RPMI7951 (cell line): ENCODE results near the gene ECHDC1. TPM values are rescaled to one million over a fixed set of nuclear protein-coding genes. Genes with fewer than 3 reads are reported as not detected.
"Not testable (repeated sequence)": the region's sequence is repeated elsewhere in the genome, so short reads cannot be mapped to it uniquely, and the experiment has no call there.

Source experiments
- DNase-seq: peaks from one replicate; pipeline ENCODE4 v3.0.0-alpha.2; 2012; ENCODE audit warnings: low read depth
- total RNA-seq: library from RNA; depleted of rRNA; stranded (reverse); fragments of >200 nt; shearing (Covaris generic); gene quantifications from 2 replicates; pipeline ENCODE4 v1.2.3, GENCODE V29; 2014; rRNA removed

ECHDC1 gene, protein sequence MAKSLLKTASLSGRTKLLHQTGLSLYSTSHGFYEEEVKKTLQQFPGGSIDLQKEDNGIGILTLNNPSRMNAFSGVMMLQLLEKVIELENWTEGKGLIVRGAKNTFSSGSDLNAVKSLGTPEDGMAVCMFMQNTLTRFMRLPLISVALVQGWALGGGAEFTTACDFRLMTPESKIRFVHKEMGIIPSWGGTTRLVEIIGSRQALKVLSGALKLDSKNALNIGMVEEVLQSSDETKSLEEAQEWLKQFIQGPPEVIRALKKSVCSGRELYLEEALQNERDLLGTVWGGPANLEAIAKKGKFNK
- total RNA-seq: 105 and 113 TPM in 2 replicates

DNA sequence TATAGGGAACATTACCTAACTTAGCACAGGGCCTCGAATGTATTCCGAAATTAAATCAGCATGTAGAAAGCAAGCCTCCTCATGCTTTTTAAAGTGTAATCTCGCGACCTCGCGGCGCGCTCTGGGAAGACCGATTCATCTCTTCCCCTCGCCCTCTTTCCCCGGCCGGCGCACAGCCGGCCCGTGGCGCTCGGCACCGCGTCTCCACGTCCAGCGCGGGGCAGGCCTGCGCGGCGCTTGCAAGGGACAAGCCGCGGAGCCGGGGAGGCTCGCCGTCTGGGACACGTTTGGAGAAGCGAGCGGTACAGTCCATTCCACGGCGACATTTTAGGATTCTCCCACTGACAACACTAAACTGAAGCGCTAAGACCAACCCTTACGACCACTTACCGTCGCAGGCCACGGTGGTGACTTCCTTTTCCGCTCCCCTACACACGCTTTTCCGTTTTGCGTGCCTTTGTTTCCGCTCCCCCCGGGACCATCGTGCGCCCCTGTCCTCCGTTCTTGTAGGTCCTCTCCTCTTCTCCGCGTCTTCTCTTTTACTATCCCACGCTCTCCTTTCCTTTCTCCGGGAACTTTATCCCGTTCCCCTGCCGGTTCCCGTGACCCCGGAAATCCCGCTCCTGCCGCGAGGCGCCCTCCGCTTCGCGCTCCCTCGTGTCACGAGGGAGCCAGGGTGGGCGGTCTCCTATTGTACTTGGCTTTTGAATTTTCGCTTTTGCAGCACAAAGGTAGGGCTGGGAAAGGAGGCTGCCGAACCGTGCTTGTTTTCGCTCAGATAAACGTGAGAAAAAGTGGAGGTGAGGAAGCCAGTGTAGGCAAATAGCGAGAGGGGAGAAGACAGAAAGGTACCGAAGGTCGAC, at the start of gene ECHDC1:
ECHDC1 (minus strand) TSS at position 664 of the 863 bp plus-strand sequence. CDS start 12,581 bp downstream, outside the sequence.
- DNase-seq: peak; percentile 78

DNA sequence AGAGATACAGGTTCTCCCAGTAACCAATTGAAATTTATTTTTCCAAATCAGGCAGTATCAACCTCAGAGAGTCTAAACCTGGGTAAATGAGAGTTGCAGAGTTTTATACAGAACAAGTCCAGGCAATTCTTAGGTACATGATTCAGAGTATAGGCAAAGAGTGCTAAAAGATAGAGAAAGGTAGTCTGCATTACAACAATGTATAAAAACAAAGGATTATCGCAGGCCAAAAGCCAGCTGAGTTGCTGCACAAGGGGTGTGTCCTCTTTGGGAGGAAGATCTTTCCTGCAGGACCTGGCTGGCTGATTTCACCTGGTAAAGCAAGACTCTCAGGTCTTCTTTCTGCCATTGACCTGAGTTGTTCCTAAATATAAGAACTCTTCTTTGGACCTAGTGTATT, 48.9 kb upstream of the ECHDC1 start:
- no peak for DNase-seq

DNA sequence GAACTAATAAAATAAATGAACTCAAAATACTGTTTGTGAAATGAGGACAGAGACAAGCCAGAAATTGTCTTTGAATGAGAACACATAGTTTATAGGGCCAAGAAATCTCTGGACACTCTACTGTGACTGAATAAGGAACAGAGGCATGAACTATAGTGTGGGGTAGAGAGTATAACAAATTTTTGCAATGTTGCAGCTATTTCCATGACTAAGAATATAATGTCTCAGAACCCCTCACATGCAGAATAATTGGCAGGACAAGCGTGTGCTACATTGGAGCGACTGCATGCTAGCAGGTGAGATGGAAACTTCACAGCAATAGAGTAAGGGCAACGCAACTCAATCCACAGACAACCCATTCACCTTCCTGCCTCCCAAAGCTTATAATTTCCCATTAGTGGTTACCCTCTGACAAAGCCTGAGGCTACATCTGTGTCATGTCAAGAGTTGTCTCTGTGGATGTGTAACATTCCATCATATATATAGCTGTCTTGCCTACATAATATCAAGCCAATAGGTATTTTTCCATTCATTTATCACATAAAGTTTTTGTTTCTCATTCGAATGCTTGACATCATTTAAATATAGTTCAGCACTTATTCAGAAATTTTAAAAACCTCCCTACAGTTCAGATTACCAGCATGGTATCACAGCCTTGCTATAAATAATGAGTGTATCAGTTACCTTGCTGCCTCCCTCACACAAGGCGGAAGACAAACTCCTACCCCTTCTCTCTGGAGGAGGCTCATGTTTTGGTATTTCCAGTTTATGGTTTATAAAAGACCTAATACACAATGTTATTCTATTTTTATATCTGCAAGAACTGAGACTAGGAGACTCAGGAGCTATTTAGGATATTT, 47.9 kb upstream of the ECHDC1 start:
- peak; percentile 55 for DNase-seq

DNA sequence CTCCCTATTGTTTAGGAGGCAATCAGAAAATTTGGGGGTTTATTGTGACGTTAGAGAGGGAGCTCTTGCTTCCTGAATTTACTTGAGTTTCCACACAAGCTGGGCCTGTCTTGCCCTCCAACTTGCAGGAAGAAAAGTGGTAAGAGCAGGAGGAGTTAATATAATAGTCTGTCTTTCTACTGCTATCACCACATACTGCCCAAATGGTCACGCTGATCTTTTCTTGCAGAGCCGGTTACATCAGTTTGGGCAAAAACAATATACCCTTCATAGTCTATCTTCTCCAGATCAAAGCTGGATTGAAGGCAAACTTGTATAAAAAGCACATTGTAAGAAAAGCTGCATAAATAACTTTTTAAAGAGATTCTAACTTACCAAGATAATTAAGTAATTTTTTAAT, 46.3 kb upstream of the ECHDC1 start:
- no peak for DNase-seq

DNA sequence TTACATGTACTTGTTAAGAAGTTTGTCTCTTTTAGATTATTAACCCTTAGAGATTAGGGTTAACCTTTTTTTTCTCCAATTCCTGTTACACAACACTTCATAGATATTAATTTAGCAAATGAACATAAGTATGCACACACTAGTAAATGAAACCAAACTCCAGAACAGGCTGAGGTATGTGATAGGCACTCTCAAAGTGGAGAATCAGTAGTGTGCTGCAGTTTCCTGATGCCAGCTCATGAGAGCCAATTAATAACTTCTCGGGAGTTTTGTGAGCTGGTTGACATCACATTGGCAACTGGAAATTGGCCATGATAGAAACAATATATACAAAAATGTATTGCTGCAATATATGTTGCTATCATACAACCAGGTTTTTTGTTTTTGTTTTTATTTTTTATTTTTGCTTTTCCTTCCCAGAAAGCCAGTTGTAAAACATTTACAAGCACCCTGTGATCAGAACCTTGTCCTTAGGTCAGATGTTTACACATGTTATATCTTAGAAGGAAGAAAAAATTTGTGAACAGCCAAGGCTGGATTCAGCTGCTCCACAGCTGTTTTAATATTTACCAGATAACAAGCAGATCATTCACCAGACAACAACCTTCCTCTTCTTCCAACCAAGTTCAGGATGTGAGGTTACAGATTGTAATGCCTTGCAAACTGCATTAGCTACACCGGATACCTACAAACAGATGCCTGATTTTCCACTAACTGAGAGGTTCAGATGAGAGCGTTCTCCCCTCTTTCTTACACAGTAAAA, 42.4 kb upstream of the ECHDC1 start:
- DNase-seq: no peak

DNA sequence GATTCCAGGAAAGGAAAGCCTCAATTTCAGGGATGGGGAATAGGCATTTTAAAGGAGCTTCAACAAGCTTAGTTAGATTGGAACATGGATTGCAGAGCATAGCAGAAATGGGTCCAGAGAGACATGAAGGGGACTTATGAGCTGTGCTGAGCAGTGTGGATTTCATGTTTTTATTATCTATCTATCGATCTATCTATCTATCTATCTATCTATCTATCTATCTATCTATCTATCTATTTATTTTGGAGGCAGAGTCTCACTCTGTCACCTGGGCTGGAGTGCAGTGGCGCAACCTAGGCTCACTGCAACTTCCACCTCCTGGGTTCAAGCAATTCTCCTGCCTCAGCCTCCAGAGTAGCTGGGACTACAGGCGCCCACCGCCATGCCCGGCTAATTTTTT, 41.4 kb upstream of the ECHDC1 start:
- DNase-seq: not testable (repeated sequence)

DNA sequence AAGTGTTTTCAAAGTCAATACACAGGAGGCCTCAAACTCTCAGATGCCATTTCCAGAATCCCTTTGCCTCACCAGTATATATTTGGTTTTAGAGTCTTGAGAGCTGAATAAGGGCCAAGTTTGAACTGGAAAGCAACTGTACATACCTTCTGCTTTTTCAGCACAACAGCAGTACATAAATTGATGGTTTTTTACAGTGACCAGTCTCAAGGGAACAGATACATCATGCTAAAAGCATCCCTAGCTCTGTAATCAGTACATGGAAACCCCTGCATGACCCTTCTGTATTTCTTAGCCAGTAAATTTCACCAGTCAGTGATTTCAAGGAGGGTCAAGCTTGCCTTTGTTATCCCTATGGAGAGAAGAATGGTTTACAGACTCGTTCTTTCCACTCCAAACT, 40.6 kb upstream of the ECHDC1 start:
- DNase-seq: no peak

DNA sequence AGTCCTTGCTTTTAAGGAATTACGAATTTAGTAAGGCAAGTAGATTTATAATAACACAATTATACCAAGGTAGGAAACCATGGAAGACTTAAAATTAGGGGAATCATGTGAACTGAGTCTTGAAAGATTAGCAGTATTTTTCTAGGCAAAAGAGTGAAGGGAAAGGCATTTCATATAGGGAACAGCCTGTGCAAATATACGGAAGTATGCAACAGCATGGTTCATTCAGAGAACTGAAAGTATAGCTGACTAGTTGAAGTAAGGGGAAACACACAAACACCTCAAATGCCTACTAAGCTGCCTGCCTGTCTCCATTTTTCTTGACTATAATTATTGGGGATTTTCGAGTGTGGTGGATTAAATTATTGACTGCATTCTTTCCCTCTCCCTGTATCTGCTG, 39.0 kb upstream of the ECHDC1 start:
- DNase-seq: no peak

DNA sequence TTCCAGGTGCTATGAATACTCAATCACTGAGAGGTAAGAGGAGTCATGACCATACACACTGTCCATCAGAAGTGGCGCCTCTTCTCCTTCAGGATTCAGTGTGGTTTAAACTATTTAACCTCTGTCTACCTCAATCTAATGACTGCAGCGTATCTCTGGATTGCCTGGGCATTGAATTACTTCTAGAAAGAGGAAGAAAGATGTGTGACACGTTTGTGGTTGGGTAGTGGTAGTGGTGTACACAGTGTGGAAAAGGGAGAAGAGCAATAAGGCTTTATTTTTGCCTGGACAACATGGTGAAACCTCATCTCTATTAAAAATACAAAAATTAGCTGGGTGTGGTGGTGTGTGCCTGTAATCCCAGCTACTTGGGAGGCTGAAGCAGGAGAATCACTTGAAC, 38.0 kb upstream of the ECHDC1 start:
- no peak for DNase-seq

DNA sequence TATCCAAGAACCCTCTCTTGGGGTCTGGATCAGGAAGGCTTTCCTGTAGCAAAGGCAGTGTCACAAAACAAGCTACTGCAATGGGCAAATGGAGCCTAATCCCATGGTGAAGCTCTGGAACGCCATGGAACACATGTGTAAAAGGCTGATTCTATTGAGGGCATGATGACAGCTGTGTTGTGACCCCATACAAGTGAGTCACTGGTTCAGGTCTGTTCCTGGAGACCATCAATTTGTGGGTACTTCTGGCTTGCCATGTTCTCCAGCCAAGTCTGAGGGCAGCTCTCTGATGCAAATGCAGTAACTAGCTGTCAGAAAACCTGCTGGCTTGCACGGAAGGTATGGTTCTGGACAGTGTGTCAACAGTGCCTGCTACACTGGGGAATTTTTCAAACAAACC, 33.3 kb upstream of the ECHDC1 start:
- peak; percentile 44 for DNase-seq

DNA sequence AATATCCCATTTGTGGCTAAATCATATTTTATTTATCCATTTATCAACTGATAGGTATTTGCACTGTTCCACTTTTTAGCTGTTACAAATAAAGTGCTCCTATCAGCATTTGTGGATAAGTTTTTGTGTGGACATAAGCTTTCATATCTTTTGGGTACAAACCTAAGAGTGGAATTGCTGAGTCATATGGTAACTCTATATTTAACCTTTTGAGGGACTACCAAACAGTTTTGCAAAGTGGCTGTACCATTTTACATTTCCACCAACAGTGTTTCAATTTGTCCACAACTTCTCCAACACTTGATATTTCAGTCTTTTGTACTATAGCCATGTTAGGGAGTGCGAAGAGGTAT, 23.6 kb upstream of the ECHDC1 start:
- peak; percentile 35 for DNase-seq

DNA sequence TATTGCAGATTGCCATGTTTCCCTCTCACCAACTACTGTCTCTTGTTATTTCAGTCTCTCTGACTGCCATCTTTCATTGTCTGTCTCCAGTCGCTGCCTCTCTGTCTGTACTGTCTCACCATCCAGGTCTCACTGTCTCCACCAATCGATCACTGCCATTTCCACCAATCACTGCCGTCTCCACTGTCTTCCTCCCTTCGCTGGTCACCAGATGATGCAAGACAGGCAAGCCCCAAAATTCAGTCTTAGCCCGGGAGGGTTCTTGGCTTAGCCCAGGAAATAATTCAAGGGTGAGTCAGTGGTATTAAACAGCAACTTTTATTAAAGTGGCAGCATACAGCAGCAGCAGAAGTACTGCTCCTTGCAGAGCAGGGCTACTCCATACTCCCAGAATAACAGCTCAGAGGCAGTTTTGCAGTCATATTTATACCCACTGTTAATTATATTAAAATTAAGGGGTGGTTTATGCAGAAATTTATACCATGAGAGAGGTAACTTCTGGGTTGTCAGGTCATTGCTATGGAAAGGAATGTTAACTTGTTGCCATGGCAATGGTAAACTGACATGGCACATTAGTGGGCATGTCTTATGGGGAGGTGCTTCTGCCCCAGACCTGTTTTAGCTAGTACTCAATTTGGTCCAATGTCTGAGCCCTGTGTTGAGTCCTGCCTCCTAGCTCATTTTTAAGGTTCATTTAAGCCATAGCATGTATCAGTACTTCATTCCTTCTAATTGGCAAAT, 23.0 kb upstream of the ECHDC1 start:
- DNase-seq: peak; percentile 99

DNA sequence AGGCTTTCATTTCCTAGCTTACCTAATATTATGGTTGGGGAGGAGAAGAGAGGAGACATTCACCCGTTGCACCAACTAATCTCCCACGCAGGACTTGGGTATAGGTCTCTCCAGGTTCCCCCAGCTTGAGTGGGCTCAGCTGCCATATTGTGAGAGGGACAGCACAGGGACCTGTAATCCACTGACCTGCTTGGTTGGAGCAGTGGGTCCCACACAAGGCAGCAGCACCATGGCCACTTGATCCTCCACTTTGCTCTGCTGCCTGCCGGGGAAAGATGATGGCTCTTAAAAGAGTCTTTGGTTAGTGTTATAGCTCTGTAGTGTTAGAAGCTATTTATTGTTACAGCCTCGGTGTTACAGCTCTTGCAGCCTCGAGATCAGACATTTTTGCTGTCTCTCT, 22.5 kb upstream of the ECHDC1 start:
- no peak for DNase-seq

DNA sequence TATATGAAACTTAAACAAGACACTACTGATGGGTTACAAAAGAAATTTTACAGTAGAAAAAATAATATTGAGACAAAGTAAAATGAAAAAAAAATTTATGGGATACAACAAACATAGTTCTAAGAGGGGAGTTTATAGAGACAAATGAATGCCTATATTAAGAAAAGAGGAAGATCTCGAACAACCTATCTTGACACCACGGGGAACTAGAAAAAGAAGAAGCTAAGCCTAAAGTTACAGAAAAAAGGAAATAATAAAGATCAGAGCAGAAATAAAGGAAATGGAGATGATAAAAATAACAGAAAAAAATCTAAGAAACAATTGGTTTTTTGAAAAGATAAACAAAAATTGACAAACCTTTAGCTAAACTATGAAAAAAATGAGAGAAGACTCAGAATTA, 9.1 kb upstream of the ECHDC1 start:
- no peak for DNase-seq

DNA sequence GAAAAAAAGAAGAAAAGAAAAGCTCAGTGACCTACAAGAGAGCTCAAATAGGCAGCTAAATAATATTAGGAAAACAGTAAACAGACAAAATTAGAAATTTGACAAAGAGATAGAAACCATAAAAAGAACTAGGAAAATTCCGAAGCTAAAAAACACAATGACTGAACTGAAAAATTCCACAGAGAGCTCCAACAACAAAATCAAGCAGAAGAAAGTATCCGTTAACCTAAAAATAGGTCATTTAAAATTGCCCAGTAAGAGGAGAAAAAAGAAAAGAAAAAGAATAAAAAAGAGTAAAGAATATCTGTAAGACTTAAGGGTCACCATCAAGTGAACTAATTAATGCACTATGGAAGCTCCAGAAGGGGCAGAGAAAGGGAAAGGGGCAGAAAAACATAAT, 6.6 kb upstream of the ECHDC1 start:
- DNase-seq: no peak

DNA sequence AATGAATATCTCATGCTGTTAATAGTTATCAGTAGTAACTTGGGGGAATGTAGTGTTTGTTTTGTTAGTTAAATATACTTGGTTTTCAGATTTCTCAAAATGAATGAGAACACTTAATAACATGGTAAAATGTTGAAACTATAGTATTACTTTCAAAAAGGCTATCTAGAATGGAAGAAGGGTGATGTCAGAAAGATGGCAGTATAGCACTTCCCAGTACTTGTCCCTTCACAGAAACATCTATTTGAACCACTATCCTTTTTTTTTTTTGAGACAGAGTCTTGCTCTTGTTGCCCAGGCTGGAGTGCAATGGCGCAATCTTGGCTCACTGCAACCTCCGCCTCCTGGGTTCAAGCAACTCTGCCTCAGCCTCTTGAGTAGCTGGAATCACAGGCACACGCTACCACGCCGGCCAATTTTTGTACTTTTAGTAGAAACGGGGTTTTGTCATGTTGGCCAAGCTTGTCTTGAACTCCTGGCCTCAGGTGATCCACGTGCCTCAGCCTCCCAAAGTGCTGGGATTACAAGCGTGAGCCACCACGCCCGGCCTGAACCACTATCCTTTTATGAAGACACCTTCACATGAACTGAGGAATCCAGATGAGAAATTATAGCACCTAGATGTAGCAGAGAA, 4.7 kb upstream of the ECHDC1 start:
- DNase-seq: no peak

DNA sequence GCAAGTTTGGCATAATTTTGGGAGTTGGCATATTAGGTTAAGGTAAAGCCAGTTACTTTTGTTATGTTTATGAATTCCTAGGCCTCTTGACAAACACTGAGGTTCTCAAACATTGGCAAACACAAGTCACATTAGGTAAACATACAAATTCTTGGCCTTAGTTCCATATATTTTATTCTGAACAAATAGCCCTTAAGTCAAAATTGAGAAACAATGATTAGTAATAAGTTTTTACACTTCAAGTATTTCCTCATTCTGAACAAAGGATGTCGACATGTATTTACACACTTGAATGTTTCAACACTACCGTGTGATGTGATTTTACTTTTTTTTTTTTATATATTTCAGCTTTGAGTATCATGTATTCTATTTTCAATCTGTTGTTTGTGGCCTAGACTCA, 3.8 kb upstream of the ECHDC1 start:
- DNase-seq: no peak

DNA sequence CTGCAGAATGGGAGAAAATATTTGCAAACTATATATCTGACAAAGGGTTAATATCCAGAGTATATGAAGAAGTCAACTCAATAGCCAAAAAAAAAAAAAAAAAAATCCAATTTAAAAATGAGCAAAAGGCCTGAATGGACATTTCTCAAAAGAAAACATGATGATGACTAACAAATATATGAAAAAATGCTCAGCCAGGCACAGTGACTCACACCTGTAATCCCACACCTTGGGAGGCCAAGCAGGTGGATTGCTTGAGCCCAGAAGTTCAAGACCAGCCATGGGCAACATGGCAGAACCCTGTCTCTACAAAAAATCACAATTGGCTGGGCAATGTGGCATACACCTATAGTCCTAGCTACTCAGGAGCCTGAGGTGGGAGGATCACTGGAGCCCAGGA, 2.1 kb upstream of the ECHDC1 start:
- DNase-seq: no peak

DNA sequence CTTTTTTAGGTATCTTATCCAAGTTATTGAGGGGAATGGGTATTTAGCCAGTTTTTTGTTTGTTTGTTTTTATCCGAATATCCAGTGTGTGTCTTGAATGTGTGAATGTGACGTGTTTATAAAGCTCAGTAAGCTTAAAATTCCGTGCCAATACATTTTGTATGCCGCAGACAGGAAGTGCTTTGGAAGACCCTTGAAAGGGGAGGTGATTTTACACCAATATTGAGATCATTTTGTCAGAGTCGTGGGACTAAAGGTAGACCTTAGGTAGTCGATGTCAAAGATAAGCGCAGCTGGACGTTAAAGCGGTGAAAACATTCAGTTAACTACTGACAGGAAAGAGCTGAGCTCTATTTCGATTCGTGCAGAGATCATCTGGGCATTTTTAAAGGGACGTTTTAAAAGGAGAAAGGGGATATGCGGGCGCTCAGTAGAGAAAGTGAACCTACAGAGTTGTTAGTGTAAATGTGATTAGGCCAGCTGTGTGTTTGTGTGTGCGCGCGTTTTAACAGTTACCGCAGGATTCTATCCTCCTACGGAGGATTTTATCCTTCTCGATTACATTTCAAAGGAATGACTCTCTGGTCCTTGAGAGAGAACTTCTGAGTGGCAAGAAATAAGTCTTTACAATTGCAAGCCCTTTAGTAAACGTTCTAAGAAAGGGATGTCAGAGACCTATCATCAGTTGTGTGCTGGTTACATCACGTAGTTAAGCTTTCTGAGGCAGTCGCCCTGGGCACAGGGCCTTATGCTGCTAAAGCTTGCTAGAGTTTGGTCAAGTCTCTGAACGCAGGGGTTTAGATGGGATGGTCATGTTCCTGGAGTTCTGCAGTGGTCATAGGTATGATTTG, 625 bp upstream of the ECHDC1 start:
- peak; percentile 32 for DNase-seq
